ENCODE data around the gene FGFBP3. TPM values are rescaled to one million over a fixed set of nuclear protein-coding genes. Genes with fewer than 3 reads are reported as not detected.

The FGFBP3 gene
- total RNA-seq, 1 experiment from 2014 or later: 1.1 TPM

DNA sequence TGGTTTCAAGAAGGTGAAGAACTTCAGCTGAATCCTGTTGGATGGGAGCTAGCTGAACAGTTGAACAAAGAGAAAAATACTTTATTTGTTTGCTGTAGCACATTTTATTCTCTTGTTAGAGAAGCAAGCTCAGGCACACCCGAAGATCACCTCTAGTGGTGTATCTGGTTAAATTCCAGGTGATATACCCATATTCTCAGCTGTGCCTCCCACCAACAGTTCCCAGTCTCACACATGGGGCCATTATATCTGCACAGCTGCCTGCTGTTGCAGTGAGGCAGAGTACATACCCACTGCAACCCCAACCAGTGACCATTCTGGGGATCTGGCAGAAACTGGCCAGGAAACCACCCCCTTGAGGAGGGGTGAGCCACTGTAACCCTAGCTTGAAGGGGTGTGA lies 23.5 kb upstream of the FGFBP3 start:
- intact Hi-C loops (cut with micrococcal nuclease): no loop called here

DNA sequence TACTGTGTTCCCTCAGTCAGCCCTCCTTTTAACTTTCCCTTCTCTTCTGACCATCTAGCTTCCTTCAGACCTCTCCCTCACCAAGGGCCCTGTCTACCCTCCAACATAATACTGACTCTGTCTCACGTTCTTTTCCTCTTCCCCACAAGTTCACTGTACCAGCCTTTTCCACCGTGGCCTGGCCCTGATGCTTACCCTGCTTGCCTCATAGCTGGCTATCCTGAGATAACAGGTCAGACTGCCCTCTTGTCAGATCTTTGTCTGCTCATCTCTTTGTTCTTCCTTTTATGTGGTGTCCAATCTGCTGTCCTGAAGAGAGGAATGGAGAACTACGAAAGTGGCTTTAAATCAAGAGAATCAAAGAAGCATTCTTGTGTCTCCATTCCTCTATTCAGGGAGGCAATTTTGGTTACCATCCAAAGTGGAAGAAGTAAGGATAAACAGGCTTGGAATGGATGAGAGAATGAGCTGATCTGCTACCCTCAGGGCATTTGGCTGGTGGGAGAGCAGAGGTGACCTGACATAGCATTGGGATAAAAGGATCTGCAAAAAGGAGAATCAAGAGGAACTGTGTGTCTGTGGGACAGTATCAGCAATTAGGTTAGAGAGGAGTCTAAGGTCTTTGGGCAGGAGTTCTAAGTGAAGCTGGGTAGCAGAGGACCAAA lies 22.4 kb upstream of the FGFBP3 start:
- Mint-ChIP-seq H3K27me3 (ENCODE audit: insufficient read depth, unreplicated experiment) (no peaks in the 10 kb centered on the region), H3K4me1 (ENCODE audit: insufficient read depth, unreplicated experiment) (peaks cover 38% of the 10 kb centered on the region), H3K4me3 (ENCODE audit: unreplicated experiment) (no peak overlapping the region), H3K9me3 (ENCODE audit: unreplicated experiment) (no peaks in the 10 kb centered on the region), H3K27ac (ENCODE audit: low read depth, unreplicated experiment) (peak overlapping the region; percentile 24), H3K36me3 (ENCODE audit: insufficient read depth, unreplicated experiment) (peaks cover 24% of the 10 kb centered on the region)
- ChIA-PET POLR2A (interaction anchor here (1.3 to 1.9 kb wide), 3 partner anchors 8 to 26 kb away, joined by 4 to 16 read pairs (median 4); partner anchors contain the start of gene BTAF1), CTCF (no interaction called here)
- no peak for DNase-seq (ENCODE audit: unreplicated experiment)
- TF ChIP-seq, protein P1, sequence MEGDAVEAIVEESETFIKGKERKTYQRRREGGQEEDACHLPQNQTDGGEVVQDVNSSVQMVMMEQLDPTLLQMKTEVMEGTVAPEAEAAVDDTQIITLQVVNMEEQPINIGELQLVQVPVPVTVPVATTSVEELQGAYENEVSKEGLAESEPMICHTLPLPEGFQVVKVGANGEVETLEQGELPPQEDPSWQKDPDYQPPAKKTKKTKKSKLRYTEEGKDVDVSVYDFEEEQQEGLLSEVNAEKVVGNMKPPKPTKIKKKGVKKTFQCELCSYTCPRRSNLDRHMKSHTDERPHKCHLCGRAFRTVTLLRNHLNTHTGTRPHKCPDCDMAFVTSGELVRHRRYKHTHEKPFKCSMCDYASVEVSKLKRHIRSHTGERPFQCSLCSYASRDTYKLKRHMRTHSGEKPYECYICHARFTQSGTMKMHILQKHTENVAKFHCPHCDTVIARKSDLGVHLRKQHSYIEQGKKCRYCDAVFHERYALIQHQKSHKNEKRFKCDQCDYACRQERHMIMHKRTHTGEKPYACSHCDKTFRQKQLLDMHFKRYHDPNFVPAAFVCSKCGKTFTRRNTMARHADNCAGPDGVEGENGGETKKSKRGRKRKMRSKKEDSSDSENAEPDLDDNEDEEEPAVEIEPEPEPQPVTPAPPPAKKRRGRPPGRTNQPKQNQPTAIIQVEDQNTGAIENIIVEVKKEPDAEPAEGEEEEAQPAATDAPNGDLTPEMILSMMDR (IDR thresholded peaks at IDR 0.05; ENCODE audit: unreplicated experiment): no peak
- BruUV-seq (replicated peaks): no TSS peak
- intact Hi-C loops (cut with micrococcal nuclease): no loop called here

More for the DNA sequence above, 23.5 kb upstream of the FGFBP3 start:
- ChIA-PET CTCF (interaction anchor here (0.7 kb wide), 1 partner anchor 222 kb away, joined by 3 read pairs; no protein-coding TSS in a partner anchor), POLR2A (interaction anchor here (1.9 kb wide), 1 partner anchor 9 kb away, joined by 16 read pairs; the partner anchor contains the start of gene BTAF1)
- Mint-ChIP-seq H3K4me3 (ENCODE audit: unreplicated experiment) (no peak overlapping the region), H3K27me3 (ENCODE audit: insufficient read depth, unreplicated experiment) (no peaks in the 10 kb centered on the region), H3K4me1 (ENCODE audit: insufficient read depth, unreplicated experiment) (peaks cover 32% of the 10 kb centered on the region), H3K36me3 (ENCODE audit: insufficient read depth, unreplicated experiment) (peaks cover 33% of the 10 kb centered on the region), H3K9me3 (ENCODE audit: unreplicated experiment) (no peaks in the 10 kb centered on the region), H3K27ac (ENCODE audit: low read depth, unreplicated experiment) (no peak overlapping the region)
- no TSS peak for BruUV-seq (replicated peaks)
- no peak for DNase-seq (ENCODE audit: unreplicated experiment)
- TF ChIP-seq, protein P1 (IDR thresholded peaks at IDR 0.05; ENCODE audit: unreplicated experiment): no peak

DNA sequence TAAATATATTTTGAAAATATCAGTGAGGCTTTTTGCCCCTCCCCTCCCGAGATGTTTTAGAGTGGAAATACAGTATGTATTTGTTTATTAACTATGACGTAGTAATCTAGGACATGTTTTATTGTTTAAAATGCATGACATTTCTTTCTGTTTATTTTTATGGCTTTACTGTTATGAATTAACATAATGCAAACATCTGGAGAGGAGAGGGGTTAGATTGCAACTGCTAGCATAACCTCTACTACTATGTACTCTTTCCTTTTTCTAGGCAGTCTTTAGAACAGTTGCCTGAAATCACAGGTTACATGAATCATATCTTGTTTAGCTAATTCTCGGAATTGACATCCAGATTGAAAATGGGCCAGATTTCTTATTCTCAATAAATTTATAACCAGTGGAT lies 21.7 kb upstream of the FGFBP3 start:
- POLR2A ChIA-PET: interaction anchor here (0.7 to 1.5 kb wide), 3 partner anchors 9 to 26 kb away, joined by 4 read pairs; no protein-coding TSS in a partner anchor
- Mint-ChIP-seq H3K9me3 (ENCODE audit: unreplicated experiment) (no peaks in the 10 kb centered on the region), H3K36me3 (ENCODE audit: insufficient read depth, unreplicated experiment) (peaks cover 18% of the 10 kb centered on the region), H3K4me3 (ENCODE audit: unreplicated experiment) (no peak overlapping the region), H3K27me3 (ENCODE audit: insufficient read depth, unreplicated experiment) (no peaks in the 10 kb centered on the region), H3K27ac (ENCODE audit: low read depth, unreplicated experiment) (peak overlapping the region; percentile 24), H3K4me1 (ENCODE audit: insufficient read depth, unreplicated experiment) (peaks cover 39% of the 10 kb centered on the region)
- CTCF ChIA-PET: no interaction called here
- TF ChIP-seq, protein P1 (IDR thresholded peaks at IDR 0.05; ENCODE audit: unreplicated experiment): no peak
- DNase-seq (ENCODE audit: unreplicated experiment): no peak
- no TSS peak for BruUV-seq (replicated peaks)
- intact Hi-C loops (cut with micrococcal nuclease): no loop called here

DNA sequence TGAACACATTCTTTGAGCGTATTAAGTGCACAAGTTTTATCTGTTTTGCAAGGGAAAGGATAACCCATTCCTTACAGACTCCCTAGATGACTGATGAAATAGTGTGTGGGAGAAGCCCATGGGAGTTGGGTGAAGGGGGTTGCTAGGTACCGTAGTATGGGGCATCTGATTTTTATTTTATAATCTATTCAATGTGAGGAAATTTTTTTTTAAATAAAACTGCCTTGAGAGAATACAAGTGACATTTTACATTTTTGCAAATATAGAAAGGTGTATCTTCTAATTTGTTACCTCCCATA lies 15.7 kb upstream of the FGFBP3 start:
- TF ChIP-seq, protein P1 (IDR thresholded peaks at IDR 0.05; ENCODE audit: unreplicated experiment): no peak
- no peaks in the 10 kb centered on the region for H3K27me3 Mint-ChIP-seq (ENCODE audit: insufficient read depth, unreplicated experiment)
- DNase-seq (ENCODE audit: unreplicated experiment): no peak
- BruUV-seq (replicated peaks): no TSS peak
- H3K4me1 Mint-ChIP-seq (ENCODE audit: insufficient read depth, unreplicated experiment): peaks cover 17% of the 10 kb centered on the region
- ChIA-PET CTCF (no interaction called here), POLR2A (interaction anchor here (0.6 to 5.0 kb wide), 13 partner anchors 10 to 675 kb away, joined by 3 to 95 read pairs (median 10); partner anchors contain the start of genes FGFBP3 and TNKS2)
- no peaks in the 10 kb centered on the region for H3K9me3 Mint-ChIP-seq (ENCODE audit: unreplicated experiment)
- intact Hi-C loops (cut with micrococcal nuclease): loop anchor here (10.0 kb wide), 1 partner anchor 510 kb away; no protein-coding TSS in a partner anchor
- peak overlapping the region; percentile 98 for H3K27ac Mint-ChIP-seq (ENCODE audit: low read depth, unreplicated experiment)
- peaks cover 19% of the 10 kb centered on the region for H3K36me3 Mint-ChIP-seq (ENCODE audit: insufficient read depth, unreplicated experiment)
- peak overlapping the region; percentile 84 for H3K4me3 Mint-ChIP-seq (ENCODE audit: unreplicated experiment)

Data from MCF 10A (cell line).